DND-41 (cell line): ENCODE data around the gene ATP1A1.

ENCODE experiments used
- ATAC-seq: fragments of 200-7000 bp; cut with Tn5 transposase; 3 replicates; pipeline ENCODE4 v1.9.1; 2021; ENCODE audit warnings: low read depth; ENCODE audit not compliant: insufficient read depth
- DNase-seq: peaks from one replicate; pipeline ENCODE4 v3.0.0-alpha.2; 2020
- H2AFZ ChIP-seq: 2 replicates; pipeline ENCODE4 v1.6.0; 2012; ENCODE audit warnings: low read depth, low read length
- H3K27ac ChIP-seq: 2 replicates; pipeline ENCODE4 v1.5.1; 2012; ENCODE audit warnings: low read length, inconsistent platforms
- H3K27me3 ChIP-seq: fragments of 200-600 bp; sonication (generic); 2 replicates; pipeline ENCODE4 v1.6.0; 2012; ENCODE audit warnings: low read length, mild to moderate bottlenecking, inconsistent platforms; ENCODE audit not compliant: insufficient read depth, poor library complexity
- H3K36me3 ChIP-seq: 2 replicates; pipeline ENCODE4 v1.5.1; 2012; ENCODE audit warnings: low read length, inconsistent platforms; ENCODE audit not compliant: insufficient read depth
- H3K4me1 ChIP-seq: 2 replicates; pipeline ENCODE4 v1.5.1; 2012; ENCODE audit warnings: mild to moderate bottlenecking, low read length; ENCODE audit not compliant: insufficient read depth
- H3K4me2 ChIP-seq: 2 replicates; pipeline ENCODE4 v1.6.0; 2012; ENCODE audit warnings: mild to moderate bottlenecking, moderate library complexity, low read length, inconsistent platforms; ENCODE audit not compliant: insufficient read depth
- H3K4me3 ChIP-seq, 2 experiments: fragments of 200-600 bp in 1 of 2; shearing (Covaris generic) in 1 of 2; 2 replicates each; pipeline ENCODE4 v1.5.1; 2012 to 2016; ENCODE audit warnings: inconsistent platforms in 2 of 2, low read length in 2 of 2, mild to moderate bottlenecking in 2 of 2, low read depth in 1 of 2, moderate library complexity in 1 of 2
- H3K79me2 ChIP-seq: 2 replicates; pipeline ENCODE4 v1.6.0; 2012; ENCODE audit warnings: low read length, inconsistent platforms; ENCODE audit not compliant: insufficient read depth
- H3K9ac ChIP-seq: 2 replicates; pipeline ENCODE4 v1.6.0; 2012; ENCODE audit warnings: low read depth, mild to moderate bottlenecking, inconsistent platforms, low read length, moderate library complexity
- H3K9me3 ChIP-seq: 2 replicates; pipeline ENCODE4 v1.5.1; 2012; ENCODE audit warnings: low read length, moderate library complexity, mild to moderate bottlenecking, inconsistent platforms; ENCODE audit not compliant: insufficient read depth, severe bottlenecking
- H4K20me1 ChIP-seq: 2 replicates; pipeline ENCODE4 v1.6.0; 2012; ENCODE audit warnings: low read length; ENCODE audit not compliant: insufficient read depth
- CTCF ChIP-seq: IDR thresholded peaks from 2 replicates; pipeline ENCODE4 v1.5.1; 2012; ENCODE audit warnings: borderline replicate concordance, low read length, moderate library complexity, mild to moderate bottlenecking; ENCODE audit not compliant: poor library complexity, severe bottlenecking; ENCODE audit errors: extremely low read depth
- EZH2 ChIP-seq: IDR thresholded peaks from 3 replicates; pipeline ENCODE4 v1.6.1; 2012; ENCODE audit warnings: borderline replicate concordance, low read depth, mild to moderate bottlenecking, moderate library complexity, low read length, inconsistent platforms; ENCODE audit not compliant: severe bottlenecking

Gene ATP1A1

DNA sequence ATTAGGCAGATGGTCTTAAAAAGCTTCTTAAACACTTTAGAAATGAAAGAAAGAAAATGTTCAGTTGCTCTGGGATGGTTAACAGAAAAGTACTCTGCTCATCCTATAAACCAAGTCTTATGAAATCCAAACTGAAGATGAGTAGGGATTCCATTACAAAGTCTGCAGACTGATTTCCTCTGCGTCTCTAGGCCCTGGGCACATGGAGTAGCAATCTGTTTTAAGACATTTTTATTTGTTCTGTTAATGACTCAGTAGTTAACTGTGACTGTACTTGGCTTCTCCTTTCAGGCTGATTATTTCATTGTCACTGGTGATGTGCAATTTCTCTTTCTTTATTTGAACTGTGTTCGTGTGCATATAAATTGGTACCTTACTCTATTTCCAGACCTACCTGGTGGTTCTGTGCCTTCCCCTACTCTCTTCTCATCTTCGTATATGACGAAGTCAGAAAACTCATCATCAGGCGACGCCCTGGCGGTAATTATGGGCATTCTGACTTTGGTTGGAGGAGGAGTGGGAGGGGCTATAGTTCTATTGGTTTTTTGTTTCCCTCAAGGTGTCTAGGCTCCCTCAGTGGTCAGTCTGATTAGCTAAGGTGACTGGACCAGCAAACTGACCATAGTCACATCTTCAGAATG is 30.6 kb downstream of the ATP1A1 start:
- H2AFZ ChIP-seq: no peak overlapping the region
- peaks cover 84% of the 10 kb centered on the region for H3K36me3 ChIP-seq
- H3K9me3 ChIP-seq: no peaks in the 10 kb centered on the region
- H3K9ac ChIP-seq: no peak overlapping the region
- DNase-seq (no peak), ATAC-seq (no peak)
- no peaks in the 10 kb centered on the region for H3K27me3 ChIP-seq
- H3K79me2 ChIP-seq: no peaks in the 10 kb centered on the region
- no peak overlapping the region for H3K4me3 ChIP-seq
- no peaks in the 10 kb centered on the region for H3K4me1 ChIP-seq
- H3K27ac ChIP-seq: no peak overlapping the region
- H3K4me2 ChIP-seq: no peak overlapping the region
- TF ChIP-seq EZH2 (no peak), CTCF (no peak)
- no peaks in the 10 kb centered on the region for H4K20me1 ChIP-seq

DNA sequence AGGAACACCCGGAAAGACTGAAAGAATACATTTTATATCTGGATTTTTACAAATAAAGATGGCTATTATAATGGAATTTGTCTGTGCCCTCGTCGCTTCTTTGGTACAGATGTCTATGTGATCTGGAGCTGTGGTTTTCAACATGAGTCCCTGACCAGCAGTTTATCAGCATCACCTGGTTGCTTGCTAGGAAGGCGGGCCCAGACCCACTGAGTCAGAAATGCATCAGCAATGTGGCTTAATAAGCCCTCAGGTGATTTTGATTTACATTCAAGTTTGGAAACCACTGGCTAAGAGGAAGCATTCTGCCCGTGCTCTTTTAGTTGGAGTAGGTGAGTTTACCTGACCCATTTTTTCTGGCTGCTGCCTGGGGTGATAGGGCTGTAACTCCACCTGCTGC is 31.7 kb downstream of the ATP1A1 start:
- Histone ChIP-seq H3K4me1 (no peaks in the 10 kb centered on the region), H3K9ac (no peak overlapping the region), H3K36me3 (peaks cover 73% of the 10 kb centered on the region), H3K4me3 (no peak overlapping the region), H3K4me2 (no peak overlapping the region), H4K20me1 (no peaks in the 10 kb centered on the region), H3K27ac (no peak overlapping the region), H3K27me3 (no peaks in the 10 kb centered on the region), H2AFZ (no peak overlapping the region), H3K9me3 (no peaks in the 10 kb centered on the region), H3K79me2 (no peaks in the 10 kb centered on the region)
- TF ChIP-seq CTCF (no peak), EZH2 (no peak)
- ATAC-seq (no peak), DNase-seq (no peak)

- ATAC-seq: peak; percentile 16; the same call in 1 of the 3 replicates
- Histone ChIP-seq H3K36me3 (peaks cover 65% of the 10 kb centered on the region), H3K9ac (no peak overlapping the region), H3K4me2 (no peak overlapping the region), H3K4me3 (no peak overlapping the region), H3K27me3 (no peaks in the 10 kb centered on the region), H3K27ac (no peak overlapping the region), H3K79me2 (no peaks in the 10 kb centered on the region), H4K20me1 (no peaks in the 10 kb centered on the region), H3K9me3 (no peaks in the 10 kb centered on the region), H3K4me1 (no peaks in the 10 kb centered on the region), H2AFZ (no peak overlapping the region)
- no peak for TF ChIP-seq EZH2
- no peak for TF ChIP-seq CTCF
- no peak for DNase-seq
Observed at GRCh38 chr1:116405241-116406135, 32.4 kb downstream of the ATP1A1 start.
